ENCODE results near the gene TRIM63. TPM values are rescaled to one million over a fixed set of nuclear protein-coding genes. Genes with fewer than 3 reads are reported as not detected.

Gene TRIM63
- total RNA-seq, 1 experiment from 2014 or later, result not detected

DNA sequence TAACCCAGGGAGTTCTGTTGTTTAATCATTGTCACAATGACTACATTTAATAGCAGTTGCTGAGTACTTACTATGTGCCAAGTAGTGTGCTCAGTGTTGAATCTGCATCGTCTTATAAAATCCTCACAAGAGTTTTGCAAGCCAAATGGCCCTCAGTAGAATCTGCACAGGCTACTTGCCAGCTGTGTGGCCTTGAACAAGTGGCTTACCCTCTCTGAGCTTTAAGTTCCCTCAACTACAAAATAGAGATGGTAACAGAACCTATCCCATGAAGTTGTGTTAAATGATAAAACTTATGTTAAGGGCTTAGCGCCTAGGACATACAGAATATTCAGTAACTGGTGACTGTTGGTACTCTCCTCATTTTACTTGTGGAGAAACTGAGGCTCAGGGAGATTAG lies 12.4 kb downstream of the TRIM63 start:
- TF ChIP-seq EZH2phosphoT487 (IDR thresholded peaks at IDR 0.05; ENCODE audit: borderline replicate concordance, low read length) (no peak), EZH2 (IDR thresholded peaks at IDR 0.05; ENCODE audit: low read length, unreplicated experiment) (no peak)
- TF ChIP-seq, protein P1, sequence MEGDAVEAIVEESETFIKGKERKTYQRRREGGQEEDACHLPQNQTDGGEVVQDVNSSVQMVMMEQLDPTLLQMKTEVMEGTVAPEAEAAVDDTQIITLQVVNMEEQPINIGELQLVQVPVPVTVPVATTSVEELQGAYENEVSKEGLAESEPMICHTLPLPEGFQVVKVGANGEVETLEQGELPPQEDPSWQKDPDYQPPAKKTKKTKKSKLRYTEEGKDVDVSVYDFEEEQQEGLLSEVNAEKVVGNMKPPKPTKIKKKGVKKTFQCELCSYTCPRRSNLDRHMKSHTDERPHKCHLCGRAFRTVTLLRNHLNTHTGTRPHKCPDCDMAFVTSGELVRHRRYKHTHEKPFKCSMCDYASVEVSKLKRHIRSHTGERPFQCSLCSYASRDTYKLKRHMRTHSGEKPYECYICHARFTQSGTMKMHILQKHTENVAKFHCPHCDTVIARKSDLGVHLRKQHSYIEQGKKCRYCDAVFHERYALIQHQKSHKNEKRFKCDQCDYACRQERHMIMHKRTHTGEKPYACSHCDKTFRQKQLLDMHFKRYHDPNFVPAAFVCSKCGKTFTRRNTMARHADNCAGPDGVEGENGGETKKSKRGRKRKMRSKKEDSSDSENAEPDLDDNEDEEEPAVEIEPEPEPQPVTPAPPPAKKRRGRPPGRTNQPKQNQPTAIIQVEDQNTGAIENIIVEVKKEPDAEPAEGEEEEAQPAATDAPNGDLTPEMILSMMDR (conservative IDR thresholded peaks at IDR 0.05; ENCODE audit: low read depth, low read length), result no peak
- Histone ChIP-seq H3K4me1 (ENCODE audit: insufficient read depth, low read length) (no peaks in the 10 kb centered on the region), H2AFZ (ENCODE audit: low read length) (no peak overlapping the region), H3F3A (ENCODE audit: low read length, unreplicated experiment) (no peaks in the 10 kb centered on the region), H3K27me3 (ENCODE audit: low read length) (no peaks in the 10 kb centered on the region), H3K4me3 (ENCODE audit: low read length) (no peak overlapping the region), H3K9me2 (replicated peaks; ENCODE audit: low read length) (no peaks in the 10 kb centered on the region), H3K79me2 (ENCODE audit: low read length) (no peaks in the 10 kb centered on the region), H3K9me3 (ENCODE audit: low read length) (no peaks in the 10 kb centered on the region), H3K36me3 (ENCODE audit: low read depth, low read length) (no peaks in the 10 kb centered on the region), H3K9ac (ENCODE audit: low read length) (no peak overlapping the region), H3K27ac (ENCODE audit: low read length) (no peak overlapping the region), H3K4me2 (ENCODE audit: low read length) (no peak overlapping the region), H4K20me1 (ENCODE audit: low read length) (no peaks in the 10 kb centered on the region)
- ATAC-seq, result no peak
- DNase-seq, result no peak
- no TSS peak for BruUV-seq (replicated peaks)
- intact Hi-C loops (cut with micrococcal nuclease), result no loop called here
- POLR2A ChIA-PET (ENCODE audit: unreplicated experiment), result no interaction called here
- CTCF ChIA-PET, result no interaction called here

DNA sequence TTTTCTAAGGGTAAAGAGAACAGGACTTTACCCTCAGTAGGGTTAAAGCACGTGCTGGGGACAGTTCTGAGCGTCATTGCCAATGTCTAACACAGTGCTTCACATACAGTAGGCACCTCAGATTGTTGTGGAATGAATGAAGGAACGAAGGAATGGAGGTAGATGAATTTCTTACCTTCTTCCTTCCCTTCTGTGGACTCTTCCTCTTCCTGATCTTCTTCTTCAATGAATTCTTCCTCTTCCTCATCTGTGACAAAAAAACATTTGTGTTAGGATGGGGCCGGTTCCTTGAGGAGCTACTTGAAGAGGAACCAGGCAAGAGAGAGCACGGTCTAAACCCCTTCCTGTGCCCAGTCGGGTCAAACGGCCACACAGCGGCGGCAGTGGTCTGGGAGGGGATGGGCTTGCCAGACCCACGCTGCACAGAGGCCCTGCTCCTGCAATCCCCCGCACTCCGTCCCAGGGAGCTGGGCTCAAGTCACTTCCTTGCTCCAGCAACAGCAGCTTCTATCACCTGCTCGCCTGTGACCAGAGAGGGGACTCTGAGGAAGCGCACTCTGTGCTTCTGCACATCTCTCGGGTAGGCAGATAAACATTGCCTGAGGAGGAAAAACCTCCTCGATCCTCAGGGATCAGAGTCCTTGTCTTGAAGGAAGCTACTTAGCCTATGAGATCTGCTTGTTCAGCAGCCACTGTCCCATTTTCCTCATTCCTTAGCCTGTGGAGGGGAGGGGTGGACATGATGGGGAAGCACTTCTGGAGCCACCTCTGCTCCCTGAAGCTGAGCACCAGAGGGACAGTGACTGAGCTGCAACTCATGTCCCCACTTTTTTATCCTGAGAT lies 13.5 kb downstream of the TRIM63 start:
- CTCF ChIA-PET, result interaction anchor here (0.5 kb wide), 1 partner anchor 1467 kb away, joined by 3 read pairs; no protein-coding TSS in a partner anchor
- no peaks in the 10 kb centered on the region for H3K9me3 ChIP-seq (ENCODE audit: low read length)
- no peak overlapping the region for H2AFZ ChIP-seq (ENCODE audit: low read length)
- BruUV-seq (replicated peaks), result no TSS peak
- DNase-seq, result no peak
- no peaks in the 10 kb centered on the region for H3K4me1 ChIP-seq (ENCODE audit: insufficient read depth, low read length)
- POLR2A ChIA-PET (ENCODE audit: unreplicated experiment), result interaction anchor here (0.5 kb wide), 1 partner anchor 24 kb away, joined by 14 read pairs; no protein-coding TSS in a partner anchor
- no peak overlapping the region for H3K4me2 ChIP-seq (ENCODE audit: low read length)
- no peak overlapping the region for H3K27ac ChIP-seq (ENCODE audit: low read length)
- no peak for ATAC-seq
- no peak overlapping the region for H3K4me3 ChIP-seq (ENCODE audit: low read length)
- intact Hi-C loops (cut with micrococcal nuclease), result no loop called here
- no peaks in the 10 kb centered on the region for H3F3A ChIP-seq (ENCODE audit: low read length, unreplicated experiment)
- TF ChIP-seq EZH2phosphoT487 (IDR thresholded peaks at IDR 0.05; ENCODE audit: borderline replicate concordance, low read length) (no peak), EZH2 (IDR thresholded peaks at IDR 0.05; ENCODE audit: low read length, unreplicated experiment) (no peak)
- TF ChIP-seq, protein P1 (conservative IDR thresholded peaks at IDR 0.05; ENCODE audit: low read depth, low read length), result no peak
- H3K36me3 ChIP-seq (ENCODE audit: low read depth, low read length), result no peaks in the 10 kb centered on the region
- no peak overlapping the region for H3K9ac ChIP-seq (ENCODE audit: low read length)
- no peaks in the 10 kb centered on the region for H4K20me1 ChIP-seq (ENCODE audit: low read length)
- H3K79me2 ChIP-seq (ENCODE audit: low read length), result no peaks in the 10 kb centered on the region
- H3K27me3 ChIP-seq (ENCODE audit: low read length), result no peaks in the 10 kb centered on the region
- H3K9me2 ChIP-seq (replicated peaks; ENCODE audit: low read length), result no peaks in the 10 kb centered on the region

DNA sequence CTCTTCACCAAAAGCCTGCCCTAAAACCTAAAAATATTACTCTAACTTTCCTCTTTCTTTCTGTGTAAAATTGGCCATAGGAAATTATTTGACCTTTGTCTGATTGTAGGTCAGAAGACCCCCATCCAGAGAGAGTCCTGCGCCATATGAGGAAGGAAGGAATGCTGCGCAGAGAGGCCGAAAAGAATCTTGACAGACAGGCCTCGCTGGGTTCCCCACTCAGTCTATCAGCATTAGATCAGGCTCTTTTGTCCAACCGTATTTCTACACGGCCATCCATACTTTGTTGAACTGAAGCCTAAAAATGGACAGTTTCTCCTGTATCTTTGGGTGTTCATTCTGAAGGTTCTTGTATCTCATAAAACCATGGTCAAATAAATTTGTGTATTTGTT lies 17.2 kb downstream of the TRIM63 start:
- CTCF ChIA-PET, result no interaction called here
- no TSS peak for BruUV-seq (replicated peaks)
- Histone ChIP-seq H3K79me2 (ENCODE audit: low read length) (no peaks in the 10 kb centered on the region), H3K4me3 (ENCODE audit: low read length) (no peak overlapping the region), H3K27me3 (ENCODE audit: low read length) (peaks cover 25% of the 10 kb centered on the region), H3K4me1 (ENCODE audit: insufficient read depth, low read length) (no peaks in the 10 kb centered on the region), H3K27ac (ENCODE audit: low read length) (no peak overlapping the region), H3K9me3 (ENCODE audit: low read length) (no peaks in the 10 kb centered on the region), H3K4me2 (ENCODE audit: low read length) (no peak overlapping the region), H3K36me3 (ENCODE audit: low read depth, low read length) (no peaks in the 10 kb centered on the region), H4K20me1 (ENCODE audit: low read length) (no peaks in the 10 kb centered on the region), H2AFZ (ENCODE audit: low read length) (no peak overlapping the region), H3F3A (ENCODE audit: low read length, unreplicated experiment) (no peaks in the 10 kb centered on the region), H3K9ac (ENCODE audit: low read length) (no peak overlapping the region), H3K9me2 (replicated peaks; ENCODE audit: low read length) (no peaks in the 10 kb centered on the region)
- ATAC-seq (no peak), DNase-seq (no peak)
- POLR2A ChIA-PET (ENCODE audit: unreplicated experiment), result no interaction called here
- TF ChIP-seq EZH2 (IDR thresholded peaks at IDR 0.05; ENCODE audit: low read length, unreplicated experiment), result no peak
- no peak for TF ChIP-seq EZH2phosphoT487 (IDR thresholded peaks at IDR 0.05; ENCODE audit: borderline replicate concordance, low read length)
- TF ChIP-seq, protein P1 (conservative IDR thresholded peaks at IDR 0.05; ENCODE audit: low read depth, low read length), result no peak
- intact Hi-C loops (cut with micrococcal nuclease), result no loop called here

Measured in PC-3 (cell line).